Neural crest cell (in vitro differentiated cells): ENCODE results near the gene DOCK4. TPM values are rescaled to one million over a fixed set of nuclear protein-coding genes. Genes with fewer than 3 reads are reported as not detected.

Source experiments
- DNase-seq: peaks from one replicate; pipeline ENCODE4 v3.0.0; 2021; ENCODE audit warnings: low read depth, mixed read lengths, low spot score
- H3K27ac Mint-ChIP-seq: one replicate; pipeline ENCODE4 v1.8.0; 2021; ENCODE audit warnings: mild to moderate bottlenecking, mixed read lengths; ENCODE audit not compliant: unreplicated experiment
- H3K27me3 Mint-ChIP-seq: 2 replicates; pipeline ENCODE4 v1.8.0; 2021; ENCODE audit warnings: low read depth, mild to moderate bottlenecking, mixed read lengths
- H3K36me3 Mint-ChIP-seq: 2 replicates; pipeline ENCODE4 v1.8.0; 2021; ENCODE audit warnings: low read depth, mild to moderate bottlenecking, mixed read lengths
- H3K4me1 Mint-ChIP-seq: 2 replicates; pipeline ENCODE4 v1.8.0; 2021; ENCODE audit warnings: mixed read lengths
- H3K4me3 Mint-ChIP-seq: one replicate; pipeline ENCODE4 v1.8.0; 2021; ENCODE audit warnings: mild to moderate bottlenecking, mixed read lengths
- H3K9me3 Mint-ChIP-seq: 2 replicates; pipeline ENCODE4 v1.8.0; 2021; ENCODE audit warnings: mixed read lengths
- CTCF ChIP-seq: fragments of 200-600 bp; sonication (generic); conservative IDR thresholded peaks from 2 replicates; pipeline ENCODE4 v1.5.0; 2021; ENCODE audit warnings: antibody characterized with exemption, mild to moderate bottlenecking
- total RNA-seq: library from RNA; stranded (reverse); gene quantifications from 2 replicates; pipeline ENCODE4 v1.2.1, GENCODE V29; 2021

Gene DOCK4
- total RNA-seq, 1 donor from 2014 or later: 15.3 TPM

- Mint-ChIP-seq H3K27me3 (no peaks in the 10 kb centered on the region), H3K36me3 (no peaks in the 10 kb centered on the region), H3K9me3 (no peaks in the 10 kb centered on the region), H3K4me1 (peaks cover 18% of the 10 kb centered on the region), H3K27ac (no peak overlapping the region), H3K4me3 (no peak overlapping the region)
- no peak for DNase-seq
- no peak for TF ChIP-seq CTCF
These were observed 100.3 kb downstream of the DOCK4 start for GRCh38 chr7:112105584-112106530.

- DNase-seq: no peak
- no peak overlapping the region for H3K4me3 Mint-ChIP-seq
- H3K9me3 Mint-ChIP-seq: no peaks in the 10 kb centered on the region
- peaks cover 18% of the 10 kb centered on the region for H3K4me1 Mint-ChIP-seq
- no peak for TF ChIP-seq CTCF
- H3K27me3 Mint-ChIP-seq: no peaks in the 10 kb centered on the region
- no peaks in the 10 kb centered on the region for H3K36me3 Mint-ChIP-seq
- H3K27ac Mint-ChIP-seq: no peak overlapping the region
These were observed 102.1 kb downstream of the DOCK4 start for GRCh38 chr7:112104120-112104519.

GRCh38 chr7:112103246-112103645 is 103.0 kb downstream of the DOCK4 start:
- Mint-ChIP-seq H3K36me3 (no peaks in the 10 kb centered on the region), H3K9me3 (no peaks in the 10 kb centered on the region), H3K4me1 (peaks cover 18% of the 10 kb centered on the region), H3K27ac (no peak overlapping the region), H3K4me3 (no peak overlapping the region), H3K27me3 (no peaks in the 10 kb centered on the region)
- no peak for TF ChIP-seq CTCF
- DNase-seq: no peak

- no peak overlapping the region for H3K27ac Mint-ChIP-seq
- DNase-seq: no peak
These were observed 104.9 kb downstream of the DOCK4 start for GRCh38 chr7:112101201-112101846.

GRCh38 chr7:112097524-112097923 is 108.7 kb downstream of the DOCK4 start:
- Mint-ChIP-seq H3K27me3 (no peaks in the 10 kb centered on the region), H3K36me3 (no peaks in the 10 kb centered on the region), H3K27ac (no peak overlapping the region), H3K4me1 (peaks cover 10% of the 10 kb centered on the region), H3K4me3 (no peak overlapping the region), H3K9me3 (no peaks in the 10 kb centered on the region)
- no peak for DNase-seq
- TF ChIP-seq CTCF: no peak

More at GRCh38 chr7:112101201-112101846, 104.9 kb downstream of the DOCK4 start:
- no peaks in the 10 kb centered on the region for H3K27me3 Mint-ChIP-seq
- H3K4me3 Mint-ChIP-seq: no peak overlapping the region
- no peak for TF ChIP-seq CTCF
- H3K9me3 Mint-ChIP-seq: no peaks in the 10 kb centered on the region
- H3K36me3 Mint-ChIP-seq: no peaks in the 10 kb centered on the region
- peaks cover 5% of the 10 kb centered on the region for H3K4me1 Mint-ChIP-seq
